GM12891 (cell line): ENCODE results near the gene NLGN1.

Experiments
- PAX5 ChIP-seq: IDR thresholded peaks from 2 replicates; pipeline ENCODE4 v1.6.1; 2011; ENCODE audit warnings: low read length, moderate library complexity, mild to moderate bottlenecking; ENCODE audit not compliant: insufficient read depth, severe bottlenecking
- POLR2A ChIP-seq: IDR thresholded peaks from 2 replicates; pipeline ENCODE4 v1.6.1; 2011; ENCODE audit warnings: low read depth, low read length, control low read depth
- POLR2AphosphoS5 ChIP-seq: IDR thresholded peaks from 2 replicates; pipeline ENCODE4 v1.6.1; 2011; ENCODE audit warnings: low read depth, low read length, control low read depth
- POU2F2 ChIP-seq: IDR thresholded peaks from 2 replicates; pipeline ENCODE4 v1.6.1; 2011; ENCODE audit warnings: low read depth, mild to moderate bottlenecking, control low read depth, low read length, moderate library complexity
- SPI1 ChIP-seq: IDR thresholded peaks from 2 replicates; pipeline ENCODE4 v1.6.1; 2011; ENCODE audit warnings: low read depth, low read length, control low read depth
- TAF1 ChIP-seq: IDR thresholded peaks from 2 replicates; pipeline ENCODE4 v1.6.1; 2011; ENCODE audit warnings: low read depth, low read length, control low read depth

- TF ChIP-seq POLR2A: no peak
- TF ChIP-seq POLR2AphosphoS5: no peak
- no peak for TF ChIP-seq SPI1
- no peak for TF ChIP-seq TAF1
- TF ChIP-seq POU2F2: no peak
- no peak for TF ChIP-seq PAX5
Observed at GRCh38 chr3:174315225-174315624, 917.7 kb downstream of the NLGN1 start.
